NCI-H69 (cell line): Measurements from ENCODE around the gene N4BP3.

Source experiments
- DNase-seq: peaks from one replicate; lab custom pipeline; 2025; lab: John Stamatoyannopoulos, UW

The N4BP3 gene

DNA sequence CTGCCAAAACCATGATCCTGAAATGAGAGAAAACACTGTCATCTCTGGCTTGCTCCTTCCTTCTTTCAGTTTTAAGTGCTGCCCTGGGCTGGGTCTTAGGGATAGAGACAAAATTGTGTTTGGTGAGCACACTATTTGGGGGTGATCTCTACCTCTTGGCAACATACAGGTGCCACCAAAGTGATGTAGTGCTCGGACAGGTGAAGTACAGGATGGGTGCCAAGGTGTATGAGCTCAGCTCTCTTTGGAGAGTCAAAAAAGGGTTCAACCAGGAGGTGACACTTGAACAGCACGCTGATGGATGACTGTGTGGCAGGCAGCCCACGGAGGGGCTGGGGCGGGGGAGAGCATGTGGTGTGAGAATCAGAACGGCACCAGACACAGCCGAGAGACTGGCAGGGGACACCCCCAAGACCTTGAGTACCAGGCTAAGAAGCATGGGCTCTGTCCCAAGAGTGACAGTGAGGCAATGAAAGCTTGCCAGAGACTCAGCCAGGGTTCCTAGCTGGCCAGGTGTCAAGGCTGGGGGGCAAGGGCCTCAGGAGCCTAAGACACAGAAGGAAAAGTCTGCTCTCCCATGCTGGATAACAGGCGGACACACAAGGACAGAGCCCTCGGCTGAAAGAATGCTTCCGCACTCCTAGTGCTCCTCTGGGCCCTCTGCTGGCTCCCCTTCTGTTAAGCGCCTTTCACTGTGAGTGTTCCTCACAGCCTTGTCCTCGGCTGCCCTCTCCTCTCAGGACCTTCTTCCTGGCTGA lies 37.8 kb downstream of the N4BP3 start:
- DNase-seq, result no peak

DNA sequence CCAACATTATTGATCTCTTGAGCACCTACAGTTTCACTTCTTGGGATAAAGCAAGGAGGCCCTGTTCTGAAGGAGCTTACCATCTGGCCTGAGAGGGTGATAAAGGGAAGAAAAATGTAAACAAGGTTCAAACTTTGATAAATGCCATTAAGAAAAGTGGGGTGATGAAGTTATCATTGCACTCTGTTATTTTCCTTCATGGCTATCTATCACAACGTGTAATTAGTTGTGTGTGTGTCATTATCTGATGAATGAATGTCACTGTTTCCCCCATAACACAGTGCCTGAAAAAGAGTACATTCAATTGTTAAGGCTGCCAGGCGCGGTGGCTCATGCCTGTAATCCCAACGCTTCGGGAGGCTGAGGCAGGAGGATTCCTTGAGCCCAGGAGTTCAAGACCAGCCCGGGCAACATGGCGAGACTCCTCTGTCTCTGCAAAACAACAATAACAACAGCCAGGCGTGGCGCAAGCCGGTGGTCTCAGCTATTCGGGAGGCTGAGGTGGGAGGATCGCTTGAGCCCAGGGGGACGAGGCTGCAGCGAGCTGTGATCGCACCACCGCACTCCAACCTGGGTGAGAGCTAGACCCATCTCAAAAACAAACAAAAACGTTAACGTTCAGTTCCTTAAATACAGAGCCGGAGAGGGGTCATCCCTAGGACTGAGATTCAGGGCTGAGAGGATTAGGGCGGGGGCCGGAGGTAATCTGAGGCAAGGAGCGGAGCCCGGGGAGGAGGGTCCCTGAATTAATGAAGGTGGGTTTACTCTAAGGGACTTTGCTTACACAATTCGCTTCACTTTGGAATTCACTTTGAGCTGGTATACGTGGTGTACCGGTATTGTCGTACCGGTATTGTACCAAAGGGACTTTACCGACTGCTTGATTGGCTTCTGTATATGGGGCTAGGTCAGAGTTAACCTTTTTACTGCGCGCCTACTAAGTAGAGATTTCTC lies 39.4 kb downstream of the N4BP3 start:
- peak; percentile 42 for DNase-seq

DNA sequence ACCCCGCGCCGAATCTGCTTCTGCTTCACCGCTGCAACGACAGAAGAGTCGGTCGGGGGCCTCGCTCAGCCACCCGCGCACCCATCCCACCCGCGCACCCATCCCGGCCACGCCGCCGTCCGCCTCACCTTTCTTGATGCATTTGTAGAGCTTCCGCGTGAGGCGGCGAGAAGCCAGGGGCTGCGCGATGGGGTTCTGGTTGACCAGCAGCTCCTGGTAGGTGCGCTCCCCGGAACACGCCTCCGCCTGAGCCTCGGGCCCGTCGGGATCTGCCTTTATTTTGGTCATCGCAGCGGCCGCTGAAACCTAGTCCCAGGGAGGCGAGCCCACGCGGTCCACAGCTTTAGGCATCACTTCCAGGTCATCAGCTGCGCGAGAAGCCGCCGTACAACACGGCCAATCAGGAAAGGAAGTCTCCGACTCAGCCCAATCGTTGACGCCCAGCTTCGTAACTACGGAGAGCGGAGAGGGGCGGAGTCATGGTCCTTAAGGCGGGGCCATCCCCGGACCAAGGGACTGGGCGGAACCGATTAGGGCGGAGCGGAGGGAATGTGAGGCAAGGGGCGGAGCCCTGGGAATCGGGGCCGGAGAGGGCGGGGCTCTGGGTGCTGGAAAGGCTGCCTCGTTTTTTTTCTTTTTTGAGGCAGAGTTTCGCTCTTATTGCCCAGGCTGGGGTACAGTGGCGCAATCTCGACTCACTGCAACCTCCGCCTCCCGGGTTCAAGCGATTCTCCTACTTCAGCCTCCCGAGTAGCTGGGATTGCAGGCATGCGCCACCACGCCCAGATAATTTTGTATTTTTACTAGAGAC lies 40.4 kb downstream of the N4BP3 start, which contains the start of gene NHP2:
Gene NHP2 (minus strand): TSS at position 356 of the 811 bp plus-strand sequence. CDS start 68 bp downstream, at position 288.
- peak; percentile 99 for DNase-seq

DNA sequence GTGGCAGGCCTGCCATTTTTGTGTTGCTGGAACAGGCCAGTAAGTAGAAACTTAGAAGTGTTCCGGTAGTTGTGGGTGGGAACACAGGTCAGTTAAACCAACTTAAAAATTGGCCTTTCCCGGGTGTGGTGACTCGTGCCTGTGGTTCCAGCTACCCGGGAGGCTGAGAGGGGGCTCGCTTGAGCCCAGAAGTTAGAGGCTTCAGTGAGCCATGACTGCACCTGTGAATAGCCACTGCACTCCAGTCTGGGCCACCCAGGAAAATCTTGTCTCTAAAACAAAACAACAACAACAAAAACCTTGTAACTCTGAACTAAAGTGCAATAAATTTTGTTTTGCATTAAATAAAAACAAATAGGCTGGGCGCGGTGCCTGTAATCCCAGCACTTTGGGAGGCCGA lies 41.7 kb downstream of the N4BP3 start:
- DNase-seq, result no peak

DNA sequence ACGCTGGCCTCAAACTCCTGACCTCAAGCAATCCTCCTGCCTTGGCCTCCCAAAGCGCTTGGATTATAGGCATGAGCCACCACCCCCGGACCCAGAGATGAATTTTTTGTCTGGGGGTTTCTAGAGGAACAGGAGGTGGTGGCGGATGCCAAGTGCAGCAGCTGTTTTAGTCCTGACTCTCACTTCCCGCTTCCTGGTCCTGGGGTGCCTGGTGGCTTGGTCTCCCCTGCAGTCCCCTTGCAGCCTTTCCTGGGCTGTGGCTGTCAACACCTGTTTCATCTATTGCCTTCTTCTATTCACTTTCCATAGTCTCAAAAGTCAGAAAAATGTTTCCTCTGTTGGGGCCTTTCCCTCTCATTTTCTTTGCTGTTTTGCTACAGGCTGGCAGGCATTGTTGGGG lies 46.8 kb downstream of the N4BP3 start:
- DNase-seq, result no peak

DNA sequence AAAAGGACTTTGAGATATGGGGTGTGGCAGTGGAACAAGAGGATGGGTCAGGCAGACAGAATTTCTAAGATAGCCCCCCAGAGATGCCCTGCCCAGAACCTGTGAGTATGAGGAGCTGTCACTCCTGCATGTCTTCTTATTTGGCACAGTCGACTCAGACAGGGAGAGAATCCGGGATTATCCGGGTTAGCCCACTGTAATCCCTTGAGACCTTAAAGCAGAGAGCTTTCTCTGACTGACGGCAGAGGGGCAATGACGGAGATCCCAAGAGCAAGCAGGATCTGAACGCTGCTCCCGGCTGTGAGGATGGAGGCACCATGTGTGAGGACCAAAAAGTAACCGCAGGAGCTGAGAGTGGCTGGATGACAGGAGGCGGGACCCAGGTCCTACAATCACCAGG lies 49.1 kb downstream of the N4BP3 start:
- no peak for DNase-seq

DNA sequence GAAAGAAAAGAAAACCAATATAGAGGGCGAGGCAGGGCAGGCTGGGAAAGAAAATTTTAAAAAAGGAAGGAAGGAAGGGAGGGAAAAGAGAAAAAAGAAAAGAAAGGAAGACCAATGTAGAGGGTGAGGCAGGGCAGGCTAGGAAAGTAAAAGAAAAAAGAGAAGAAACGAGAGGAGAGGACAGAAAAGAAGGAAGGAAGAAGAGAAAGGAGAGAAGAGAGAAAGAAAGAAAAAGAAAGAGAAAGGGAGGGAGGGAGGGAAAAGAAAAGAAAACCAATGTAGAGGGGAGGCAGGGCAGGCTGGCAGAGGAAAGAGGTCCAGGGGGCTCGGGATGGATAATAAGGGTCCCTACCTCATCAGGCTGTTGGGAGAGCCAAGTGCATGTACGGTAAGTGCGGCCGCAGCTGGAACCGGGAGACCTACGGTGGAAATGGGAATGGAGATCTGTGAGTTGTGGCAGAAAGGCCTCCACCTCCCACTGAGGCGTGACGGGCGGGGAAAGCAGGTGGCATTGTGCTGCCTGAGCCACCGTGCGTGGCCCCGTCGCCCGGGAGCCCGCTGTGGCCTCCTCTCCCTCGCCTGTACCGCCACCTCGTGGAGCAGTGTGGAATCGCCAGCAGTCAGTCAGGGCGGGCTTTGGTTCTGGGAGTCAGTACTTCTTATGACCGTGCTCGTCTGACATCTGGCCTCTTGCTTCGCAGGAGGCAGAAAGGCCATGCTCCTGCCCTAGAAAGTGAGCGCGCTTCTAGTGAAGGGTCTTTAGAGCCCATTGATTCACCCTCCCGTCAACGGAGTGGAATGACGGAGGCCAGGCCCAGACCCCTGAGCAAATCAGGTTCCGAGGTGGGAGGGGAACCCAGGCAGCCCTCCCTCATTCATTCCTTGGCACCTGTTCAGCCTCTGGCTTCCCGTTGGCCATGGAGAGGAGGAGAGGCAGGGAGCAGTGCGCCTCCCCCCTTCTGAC lies 50.7 kb downstream of the N4BP3 start:
- DNase-seq, result peak; percentile 92

DNA sequence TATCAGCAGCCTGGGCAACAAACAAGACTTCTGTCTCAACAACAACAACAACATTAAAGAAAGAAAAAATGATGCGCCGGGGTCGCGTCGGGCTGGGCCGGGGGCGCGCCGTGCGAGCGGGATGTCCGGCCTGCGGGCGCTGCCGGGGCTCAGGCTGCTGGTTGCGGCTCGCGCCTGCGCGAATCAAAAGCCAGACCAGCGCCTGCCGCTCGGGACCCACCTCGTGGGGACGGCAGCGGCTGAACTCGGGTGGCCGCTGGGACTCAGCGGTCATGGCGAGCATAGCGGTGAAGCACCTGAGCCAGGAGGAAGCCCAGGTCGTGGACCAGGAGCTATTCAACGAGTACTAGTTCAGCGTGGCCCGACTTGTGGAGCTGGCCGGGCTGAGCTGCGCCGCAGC lies 52.2 kb downstream of the N4BP3 start:
- DNase-seq, result no peak

DNA sequence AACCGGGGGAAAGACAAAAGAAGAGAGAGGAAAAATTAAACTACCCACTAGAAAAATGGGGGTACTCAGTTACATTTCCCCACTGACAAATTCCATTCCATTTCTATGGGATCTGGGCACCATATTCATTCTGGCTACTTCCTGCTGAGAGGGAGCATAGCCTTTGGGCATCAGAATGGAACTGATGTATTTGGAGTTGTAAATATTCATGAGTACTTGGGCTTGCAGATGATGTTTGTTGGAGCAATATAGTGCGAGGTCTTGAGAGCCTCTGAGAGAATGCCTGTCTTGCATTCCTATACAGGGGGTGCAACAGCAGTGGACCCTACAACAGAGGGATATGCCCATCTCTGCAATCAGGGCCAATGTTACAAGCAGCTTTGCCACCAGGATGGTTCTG lies 57.1 kb downstream of the N4BP3 start:
- DNase-seq, result no peak

DNA sequence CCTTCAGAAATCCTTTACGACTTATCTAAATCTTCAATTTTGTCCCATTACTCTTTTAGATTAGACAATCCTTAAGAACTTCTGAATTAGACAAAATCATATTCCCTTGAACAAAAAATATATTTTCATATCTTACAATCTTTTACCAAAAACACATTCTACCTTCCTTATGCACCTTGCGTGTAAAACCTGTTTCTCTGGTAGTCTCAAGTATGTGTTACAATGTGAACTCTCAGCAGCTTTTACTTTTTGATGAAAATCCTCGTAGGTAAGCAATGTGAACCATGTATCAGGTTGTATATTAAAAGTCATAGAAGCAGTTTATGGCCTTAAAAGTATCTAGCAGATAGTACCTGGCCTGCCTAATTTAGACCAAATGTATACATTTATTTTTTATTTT lies 61.1 kb downstream of the N4BP3 start:
- DNase-seq, result no peak
